Testis (tissue), 2 donors: ENCODE results near the gene PKDREJ.

Experiments used
- POLR2A ChIP-seq: fragments of 450-650 bp; IDR thresholded peaks from one replicate; pipeline ENCODE4 v1.6.1; 2017; ENCODE audit warnings: antibody characterized with exemption, mild to moderate bottlenecking, moderate library complexity
- TF ChIP-seq, protein P1 (sequence below), 3 experiments: fragments of 450-650 bp in 2 of 3; fragments of 200-600 bp in 1 of 3; sonication (generic) in 1 of 3; IDR thresholded peaks; one replicate each; pipeline ENCODE4 v1.5.1; 2016 to 2019; ENCODE audit warnings: antibody characterized with exemption in 3 of 3, mild to moderate bottlenecking in 2 of 3, moderate library complexity in 1 of 3

DNA sequence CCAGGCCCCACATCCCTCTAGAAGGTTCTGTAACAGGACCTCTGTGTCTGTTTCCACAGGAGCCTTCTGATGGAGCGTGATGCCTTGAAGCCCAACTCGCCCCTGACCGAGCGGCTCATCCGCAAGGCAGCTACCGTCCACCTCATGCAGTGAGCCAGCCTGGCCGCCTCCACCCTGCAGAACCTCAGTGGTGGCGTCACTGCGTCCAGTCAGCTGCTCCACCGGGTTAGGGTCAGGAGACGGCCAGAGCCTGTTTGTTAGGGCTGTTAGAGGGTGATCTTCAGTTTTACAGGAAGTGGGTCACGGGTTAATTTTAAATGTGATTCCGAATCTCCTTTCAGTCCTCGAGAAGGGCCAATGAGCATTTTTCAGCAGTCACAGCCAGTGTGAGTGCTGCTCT, 29.6 kb upstream of the PKDREJ start:
- TF ChIP-seq, protein P1, sequence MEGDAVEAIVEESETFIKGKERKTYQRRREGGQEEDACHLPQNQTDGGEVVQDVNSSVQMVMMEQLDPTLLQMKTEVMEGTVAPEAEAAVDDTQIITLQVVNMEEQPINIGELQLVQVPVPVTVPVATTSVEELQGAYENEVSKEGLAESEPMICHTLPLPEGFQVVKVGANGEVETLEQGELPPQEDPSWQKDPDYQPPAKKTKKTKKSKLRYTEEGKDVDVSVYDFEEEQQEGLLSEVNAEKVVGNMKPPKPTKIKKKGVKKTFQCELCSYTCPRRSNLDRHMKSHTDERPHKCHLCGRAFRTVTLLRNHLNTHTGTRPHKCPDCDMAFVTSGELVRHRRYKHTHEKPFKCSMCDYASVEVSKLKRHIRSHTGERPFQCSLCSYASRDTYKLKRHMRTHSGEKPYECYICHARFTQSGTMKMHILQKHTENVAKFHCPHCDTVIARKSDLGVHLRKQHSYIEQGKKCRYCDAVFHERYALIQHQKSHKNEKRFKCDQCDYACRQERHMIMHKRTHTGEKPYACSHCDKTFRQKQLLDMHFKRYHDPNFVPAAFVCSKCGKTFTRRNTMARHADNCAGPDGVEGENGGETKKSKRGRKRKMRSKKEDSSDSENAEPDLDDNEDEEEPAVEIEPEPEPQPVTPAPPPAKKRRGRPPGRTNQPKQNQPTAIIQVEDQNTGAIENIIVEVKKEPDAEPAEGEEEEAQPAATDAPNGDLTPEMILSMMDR (IDR thresholded peaks at IDR 0.05), result no peak
- TF ChIP-seq POLR2A, result no peak
